ENCODE measurements around the gene DIS3L2. TPM values are rescaled to one million over a fixed set of nuclear protein-coding genes. Genes with fewer than 3 reads are reported as not detected.

The DIS3L2 gene
- total RNA-seq, 2 donors from 2014 or later, result 19.6 to 22.1 TPM

GRCh38 chr2:232133078-232133477 is 171.6 kb downstream of the DIS3L2 start:
- Histone ChIP-seq H3K4me3 (no peak overlapping the region), H3K36me3 (peaks cover 21% of the 10 kb centered on the region), H3K4me1 (no peaks in the 10 kb centered on the region), H3K9me3 (no peaks in the 10 kb centered on the region), H3K27me3 (no peaks in the 10 kb centered on the region), H3K27ac (no peak overlapping the region)
- no peak for DNase-seq (ENCODE audit: low spot score)
- TF ChIP-seq CTCF (IDR thresholded peaks at IDR 0.05), result no peak

GRCh38 chr2:232134939-232135338 is 173.4 kb downstream of the DIS3L2 start:
- H3K4me1 ChIP-seq, result no peaks in the 10 kb centered on the region
- TF ChIP-seq CTCF (IDR thresholded peaks at IDR 0.05), result no peak
- H3K27me3 ChIP-seq, result no peaks in the 10 kb centered on the region
- H3K36me3 ChIP-seq, result peaks cover 21% of the 10 kb centered on the region
- H3K9me3 ChIP-seq, result no peaks in the 10 kb centered on the region
- no peak overlapping the region for H3K27ac ChIP-seq
- H3K4me3 ChIP-seq, result no peak overlapping the region
- no peak for DNase-seq (ENCODE audit: low spot score)

GRCh38 chr2:232137356-232138147 is 176.0 kb downstream of the DIS3L2 start:
- Histone ChIP-seq H3K27me3 (no peaks in the 10 kb centered on the region), H3K27ac (no peak overlapping the region), H3K36me3 (peaks cover 7% of the 10 kb centered on the region), H3K9me3 (no peaks in the 10 kb centered on the region), H3K4me1 (no peaks in the 10 kb centered on the region), H3K4me3 (no peak overlapping the region)
- DNase-seq (ENCODE audit: low spot score), result no peak
- no peak for TF ChIP-seq CTCF (IDR thresholded peaks at IDR 0.05)

GRCh38 chr2:232138441-232138840 is 176.9 kb downstream of the DIS3L2 start:
- Histone ChIP-seq H3K36me3 (no peaks in the 10 kb centered on the region), H3K4me1 (no peaks in the 10 kb centered on the region), H3K9me3 (no peaks in the 10 kb centered on the region), H3K27me3 (no peaks in the 10 kb centered on the region), H3K27ac (no peak overlapping the region), H3K4me3 (no peak overlapping the region)
- no peak for TF ChIP-seq CTCF (IDR thresholded peaks at IDR 0.05)
- no peak for DNase-seq (ENCODE audit: low spot score)

- no peaks in the 10 kb centered on the region for H3K4me1 ChIP-seq
- no peaks in the 10 kb centered on the region for H3K9me3 ChIP-seq
- H3K4me3 ChIP-seq, result no peak overlapping the region
- H3K27me3 ChIP-seq, result no peaks in the 10 kb centered on the region
- TF ChIP-seq CTCF (IDR thresholded peaks at IDR 0.05), result no peak
- no peaks in the 10 kb centered on the region for H3K36me3 ChIP-seq
- DNase-seq (ENCODE audit: low spot score), result no peak
- no peak overlapping the region for H3K27ac ChIP-seq
Observed at GRCh38 chr2:232139171-232139594, 177.7 kb downstream of the DIS3L2 start.
